Measurements from ENCODE around the gene CCL1.

DNA sequence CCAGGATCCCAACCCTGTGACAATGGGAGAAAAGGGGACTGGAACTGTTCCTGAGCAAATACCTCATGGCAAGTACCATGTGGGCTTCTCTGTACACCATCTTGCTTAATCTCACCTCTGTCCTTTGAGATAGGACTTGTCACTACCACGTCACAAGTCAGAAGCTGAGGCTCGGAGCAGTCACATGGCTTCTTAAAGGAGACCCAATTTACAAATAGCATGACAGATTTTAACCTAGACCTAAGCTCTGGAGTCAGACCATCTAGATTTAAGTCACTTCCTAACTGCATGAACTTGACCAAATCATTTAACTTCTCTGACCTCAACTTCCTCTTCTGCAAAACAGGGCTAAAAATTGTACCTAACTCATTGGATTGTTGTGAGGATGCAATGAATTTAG lies 36.0 kb upstream of the CCL1 start:
- TF ChIP-seq ZFP30 (CRISPR knock-in tag; IDR thresholded peaks at IDR 0.05), result no peak
- TF ChIP-seq, protein P1, sequence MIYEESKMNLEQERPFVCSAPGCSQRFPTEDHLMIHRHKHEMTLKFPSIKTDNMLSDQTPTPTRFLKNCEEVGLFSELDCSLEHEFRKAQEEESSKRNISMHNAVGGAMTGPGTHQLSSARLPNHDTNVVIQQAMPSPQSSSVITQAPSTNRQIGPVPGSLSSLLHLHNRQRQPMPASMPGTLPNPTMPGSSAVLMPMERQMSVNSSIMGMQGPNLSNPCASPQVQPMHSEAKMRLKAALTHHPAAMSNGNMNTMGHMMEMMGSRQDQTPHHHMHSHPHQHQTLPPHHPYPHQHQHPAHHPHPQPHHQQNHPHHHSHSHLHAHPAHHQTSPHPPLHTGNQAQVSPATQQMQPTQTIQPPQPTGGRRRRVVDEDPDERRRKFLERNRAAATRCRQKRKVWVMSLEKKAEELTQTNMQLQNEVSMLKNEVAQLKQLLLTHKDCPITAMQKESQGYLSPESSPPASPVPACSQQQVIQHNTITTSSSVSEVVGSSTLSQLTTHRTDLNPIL (CRISPR knock-in tag; IDR thresholded peaks at IDR 0.05; ENCODE audit: low read depth), result no peak
- no peak for TF ChIP-seq RARB (CRISPR knock-in tag; IDR thresholded peaks at IDR 0.05)
- TF ChIP-seq, protein P2, sequence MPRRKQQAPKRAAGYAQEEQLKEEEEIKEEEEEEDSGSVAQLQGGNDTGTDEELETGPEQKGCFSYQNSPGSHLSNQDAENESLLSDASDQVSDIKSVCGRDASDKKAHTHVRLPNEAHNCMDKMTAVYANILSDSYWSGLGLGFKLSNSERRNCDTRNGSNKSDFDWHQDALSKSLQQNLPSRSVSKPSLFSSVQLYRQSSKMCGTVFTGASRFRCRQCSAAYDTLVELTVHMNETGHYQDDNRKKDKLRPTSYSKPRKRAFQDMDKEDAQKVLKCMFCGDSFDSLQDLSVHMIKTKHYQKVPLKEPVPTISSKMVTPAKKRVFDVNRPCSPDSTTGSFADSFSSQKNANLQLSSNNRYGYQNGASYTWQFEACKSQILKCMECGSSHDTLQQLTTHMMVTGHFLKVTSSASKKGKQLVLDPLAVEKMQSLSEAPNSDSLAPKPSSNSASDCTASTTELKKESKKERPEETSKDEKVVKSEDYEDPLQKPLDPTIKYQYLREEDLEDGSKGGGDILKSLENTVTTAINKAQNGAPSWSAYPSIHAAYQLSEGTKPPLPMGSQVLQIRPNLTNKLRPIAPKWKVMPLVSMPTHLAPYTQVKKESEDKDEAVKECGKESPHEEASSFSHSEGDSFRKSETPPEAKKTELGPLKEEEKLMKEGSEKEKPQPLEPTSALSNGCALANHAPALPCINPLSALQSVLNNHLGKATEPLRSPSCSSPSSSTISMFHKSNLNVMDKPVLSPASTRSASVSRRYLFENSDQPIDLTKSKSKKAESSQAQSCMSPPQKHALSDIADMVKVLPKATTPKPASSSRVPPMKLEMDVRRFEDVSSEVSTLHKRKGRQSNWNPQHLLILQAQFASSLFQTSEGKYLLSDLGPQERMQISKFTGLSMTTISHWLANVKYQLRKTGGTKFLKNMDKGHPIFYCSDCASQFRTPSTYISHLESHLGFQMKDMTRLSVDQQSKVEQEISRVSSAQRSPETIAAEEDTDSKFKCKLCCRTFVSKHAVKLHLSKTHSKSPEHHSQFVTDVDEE (CRISPR knock-in tag; IDR thresholded peaks at IDR 0.05), result no peak
- TF ChIP-seq, protein P3, sequence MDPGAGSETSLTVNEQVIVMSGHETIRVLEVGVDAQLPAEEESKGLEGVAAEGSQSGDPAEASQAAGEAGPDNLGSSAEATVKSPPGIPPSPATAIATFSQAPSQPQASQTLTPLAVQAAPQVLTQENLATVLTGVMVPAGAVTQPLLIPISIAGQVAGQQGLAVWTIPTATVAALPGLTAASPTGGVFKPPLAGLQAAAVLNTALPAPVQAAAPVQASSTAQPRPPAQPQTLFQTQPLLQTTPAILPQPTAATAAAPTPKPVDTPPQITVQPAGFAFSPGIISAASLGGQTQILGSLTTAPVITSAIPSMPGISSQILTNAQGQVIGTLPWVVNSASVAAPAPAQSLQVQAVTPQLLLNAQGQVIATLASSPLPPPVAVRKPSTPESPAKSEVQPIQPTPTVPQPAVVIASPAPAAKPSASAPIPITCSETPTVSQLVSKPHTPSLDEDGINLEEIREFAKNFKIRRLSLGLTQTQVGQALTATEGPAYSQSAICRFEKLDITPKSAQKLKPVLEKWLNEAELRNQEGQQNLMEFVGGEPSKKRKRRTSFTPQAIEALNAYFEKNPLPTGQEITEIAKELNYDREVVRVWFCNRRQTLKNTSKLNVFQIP (CRISPR knock-in tag; IDR thresholded peaks at IDR 0.05; ENCODE audit: borderline replicate concordance, low read depth), result no peak
- TF ChIP-seq ZNF70 (CRISPR knock-in tag; IDR thresholded peaks at IDR 0.05), result no peak
- no peak for TF ChIP-seq PPARA (CRISPR knock-in tag; IDR thresholded peaks at IDR 0.05; ENCODE audit: borderline replicate concordance)

Measured in SK-N-SH treated with all-trans-retinoic acid at 6 μM for 48 hours (cell line).